ENCODE measurements around the gene BICD1. TPM values are rescaled to one million over a fixed set of nuclear protein-coding genes. Genes with fewer than 3 reads are reported as not detected.

BICD1 gene
- total and polyA plus RNA-seq, 2 of the 13 experiments (the other 11 are each of a cell fraction or from before 2014, with no cell fraction given), result 4.5 to 5.2 TPM

DNA sequence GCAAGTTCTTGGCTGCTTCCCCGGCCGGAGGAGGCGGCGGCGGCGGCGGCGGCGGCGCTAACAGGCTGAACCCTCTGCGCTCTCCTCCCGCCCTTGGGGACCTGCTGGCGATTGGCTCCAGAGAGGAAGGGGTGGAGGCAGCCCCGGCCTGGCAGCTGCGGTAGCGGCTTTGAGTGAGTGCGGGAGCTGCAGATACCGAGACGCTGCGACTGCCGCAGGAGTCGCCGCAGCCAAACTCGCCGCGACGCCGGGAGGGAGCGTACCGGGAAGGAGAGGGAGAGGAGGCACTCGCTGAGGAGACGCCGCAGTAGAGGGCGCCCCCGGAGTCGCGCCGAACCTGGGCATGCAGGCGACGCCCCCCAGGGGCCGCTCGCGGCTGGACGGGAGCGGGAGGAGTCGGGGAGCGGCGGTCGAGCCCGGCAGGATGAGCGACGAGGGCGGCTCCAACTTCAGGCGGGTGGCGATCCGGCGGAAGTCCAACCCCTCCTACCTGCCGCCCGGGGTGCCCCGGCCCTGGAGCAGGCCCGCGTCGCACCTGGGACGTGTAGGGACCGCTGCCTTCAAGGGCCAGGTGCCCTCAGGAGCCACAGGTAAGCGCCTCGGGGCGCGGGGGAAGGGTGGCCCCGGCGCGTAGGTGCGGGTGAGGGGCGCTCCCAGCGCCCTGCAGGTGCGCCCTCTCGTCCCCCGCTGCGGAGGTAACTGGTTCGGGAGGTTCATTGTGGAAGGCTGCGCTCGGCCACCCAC is 292.9 kb downstream of the BICD1 start, which contains the start of gene FGD4 (continued):
- TF ChIP-seq DMTF1 (CRISPR knock-in tag; IDR thresholded peaks at IDR 0.05) (no peak), AGO2 (optimal IDR thresholded peaks at IDR 0.05; ENCODE audit: low read depth, low read length) (no peak), SALL2 (CRISPR knock-in tag; IDR thresholded peaks at IDR 0.05) (no peak), SMAD1 (CRISPR knock-in tag; IDR thresholded peaks at IDR 0.05; ENCODE audit: borderline replicate concordance, low read depth) (0 out of 2 replicates have a peak, but pooled peaks have one; percentile 44), KDM1A (CRISPR knock-in tag; IDR thresholded peaks at IDR 0.05) (no peak), ZNF878 (CRISPR knock-in tag; IDR thresholded peaks at IDR 0.05) (peak; percentile 79; the same call in 1 of the 2 replicates), ZNF121 (CRISPR knock-in tag; IDR thresholded peaks at IDR 0.05) (0 out of 2 replicates have a peak, but pooled peaks have one; percentile 17), ZFP82 (CRISPR knock-in tag; IDR thresholded peaks at IDR 0.05; ENCODE audit: borderline replicate concordance) (0 out of 2 replicates have a peak, but pooled peaks have one; percentile 37), PBX3 (CRISPR knock-in tag; IDR thresholded peaks at IDR 0.05; ENCODE audit: borderline replicate concordance) (no peak), PITX1 (CRISPR knock-in tag; IDR thresholded peaks at IDR 0.05) (no peak), PRMT3 (CRISPR knock-in tag; IDR thresholded peaks at IDR 0.05; ENCODE audit: borderline replicate concordance, low read depth) (0 out of 2 replicates have a peak, but pooled peaks have one; percentile 66), JUND (CRISPR knock-in tag; IDR thresholded peaks at IDR 0.05) (no peak), ZKSCAN1 (IDR thresholded peaks at IDR 0.05; ENCODE audit: low read length) (no peak), ZNF605 (CRISPR knock-in tag; IDR thresholded peaks at IDR 0.05) (peak; percentile 64), ZNF562 (CRISPR knock-in tag; IDR thresholded peaks at IDR 0.05; ENCODE audit: borderline replicate concordance) (no peak), REL (CRISPR knock-in tag; conservative IDR thresholded peaks at IDR 0.05) (no peak), ZNF549 (CRISPR knock-in tag; IDR thresholded peaks at IDR 0.05) (no peak), ZNF263 (CRISPR knock-in tag; IDR thresholded peaks at IDR 0.05) (peak; percentile 91), MXI1 (IDR thresholded peaks at IDR 0.05; ENCODE audit: borderline replicate concordance, low read depth, low read length) (no peak), KLF11 (CRISPR knock-in tag; IDR thresholded peaks at IDR 0.05) (no peak), ZNF367 (CRISPR knock-in tag; IDR thresholded peaks at IDR 0.05; ENCODE audit: borderline replicate concordance) (no peak), FOXC1 (CRISPR knock-in tag; IDR thresholded peaks at IDR 0.05; ENCODE audit: borderline replicate concordance) (peak; percentile 74; the same call in 1 of the 2 replicates)
- TF ChIP-seq, protein P1, sequence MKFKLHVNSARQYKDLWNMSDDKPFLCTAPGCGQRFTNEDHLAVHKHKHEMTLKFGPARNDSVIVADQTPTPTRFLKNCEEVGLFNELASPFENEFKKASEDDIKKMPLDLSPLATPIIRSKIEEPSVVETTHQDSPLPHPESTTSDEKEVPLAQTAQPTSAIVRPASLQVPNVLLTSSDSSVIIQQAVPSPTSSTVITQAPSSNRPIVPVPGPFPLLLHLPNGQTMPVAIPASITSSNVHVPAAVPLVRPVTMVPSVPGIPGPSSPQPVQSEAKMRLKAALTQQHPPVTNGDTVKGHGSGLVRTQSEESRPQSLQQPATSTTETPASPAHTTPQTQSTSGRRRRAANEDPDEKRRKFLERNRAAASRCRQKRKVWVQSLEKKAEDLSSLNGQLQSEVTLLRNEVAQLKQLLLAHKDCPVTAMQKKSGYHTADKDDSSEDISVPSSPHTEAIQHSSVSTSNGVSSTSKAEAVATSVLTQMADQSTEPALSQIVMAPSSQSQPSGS (CRISPR knock-in tag; IDR thresholded peaks at IDR 0.05), result peak; percentile 35; the same call in 1 of the 2 replicates

All from HepG2 (cell line).